ENCODE results near the gene TMEM26. TPM values are rescaled to one million over a fixed set of nuclear protein-coding genes. Genes with fewer than 3 reads are reported as not detected.

TMEM26 gene
- total RNA-seq, 1 donor from 2014 or later, result 1.0 TPM

- H3K4me3 Mint-ChIP-seq (ENCODE audit: unreplicated experiment), result no peak overlapping the region
- H3K27me3 Mint-ChIP-seq (ENCODE audit: low read depth), result no peaks in the 10 kb centered on the region
- no peaks in the 10 kb centered on the region for H3K36me3 Mint-ChIP-seq (ENCODE audit: low read depth)
- H3K9me3 Mint-ChIP-seq (ENCODE audit: low read depth), result no peaks in the 10 kb centered on the region
- H3K27ac Mint-ChIP-seq (ENCODE audit: unreplicated experiment), result no peak overlapping the region
- TF ChIP-seq CTCF (IDR thresholded peaks at IDR 0.05), result peak; percentile 7
- no peak for DNase-seq (ENCODE audit: low spot score)
- H3K4me1 Mint-ChIP-seq (ENCODE audit: low read depth), result peaks cover 21% of the 10 kb centered on the region
Observed at GRCh38 chr10:61465901-61466632, 12.9 kb upstream of the TMEM26 start.

GRCh38 chr10:61465171-61465496, 12.0 kb upstream of the TMEM26 start:
- H3K9me3 Mint-ChIP-seq (ENCODE audit: low read depth), result no peaks in the 10 kb centered on the region
- TF ChIP-seq CTCF (IDR thresholded peaks at IDR 0.05), result no peak
- no peaks in the 10 kb centered on the region for H3K36me3 Mint-ChIP-seq (ENCODE audit: low read depth)
- no peaks in the 10 kb centered on the region for H3K27me3 Mint-ChIP-seq (ENCODE audit: low read depth)
- DNase-seq (ENCODE audit: low spot score), result no peak
- no peak overlapping the region for H3K4me3 Mint-ChIP-seq (ENCODE audit: unreplicated experiment)
- no peak overlapping the region for H3K27ac Mint-ChIP-seq (ENCODE audit: unreplicated experiment)
- H3K4me1 Mint-ChIP-seq (ENCODE audit: low read depth), result peaks cover 21% of the 10 kb centered on the region

- Mint-ChIP-seq H3K27me3 (ENCODE audit: low read depth) (no peaks in the 10 kb centered on the region), H3K4me1 (ENCODE audit: low read depth) (peaks cover 21% of the 10 kb centered on the region)
Observed at GRCh38 chr10:61464461-61465170, 11.4 kb upstream of the TMEM26 start.

GRCh38 chr10:61463035-61463909, 10.1 kb upstream of the TMEM26 start:
- Mint-ChIP-seq H3K36me3 (ENCODE audit: low read depth) (no peaks in the 10 kb centered on the region), H3K27ac (ENCODE audit: unreplicated experiment) (peak overlapping the region; percentile 23), H3K4me3 (ENCODE audit: unreplicated experiment) (no peak overlapping the region), H3K9me3 (ENCODE audit: low read depth) (no peaks in the 10 kb centered on the region), H3K27me3 (ENCODE audit: low read depth) (no peaks in the 10 kb centered on the region), H3K4me1 (ENCODE audit: low read depth) (peaks cover 21% of the 10 kb centered on the region)
- no peak for DNase-seq (ENCODE audit: low spot score)
- no peak for TF ChIP-seq CTCF (IDR thresholded peaks at IDR 0.05)

More at GRCh38 chr10:61464461-61465170, 11.4 kb upstream of the TMEM26 start:
- TF ChIP-seq CTCF (IDR thresholded peaks at IDR 0.05), result no peak
- Mint-ChIP-seq H3K36me3 (ENCODE audit: low read depth) (no peaks in the 10 kb centered on the region), H3K27ac (ENCODE audit: unreplicated experiment) (no peak overlapping the region), H3K9me3 (ENCODE audit: low read depth) (no peaks in the 10 kb centered on the region), H3K4me3 (ENCODE audit: unreplicated experiment) (no peak overlapping the region)
- DNase-seq (ENCODE audit: low spot score), result no peak

GRCh38 chr10:61460835-61461234, 7.7 kb upstream of the TMEM26 start:
- H3K4me3 Mint-ChIP-seq (ENCODE audit: unreplicated experiment), result no peak overlapping the region
- TF ChIP-seq CTCF (IDR thresholded peaks at IDR 0.05), result no peak
- no peak for DNase-seq (ENCODE audit: low spot score)
- H3K9me3 Mint-ChIP-seq (ENCODE audit: low read depth), result no peaks in the 10 kb centered on the region
- H3K36me3 Mint-ChIP-seq (ENCODE audit: low read depth), result no peaks in the 10 kb centered on the region
- H3K27me3 Mint-ChIP-seq (ENCODE audit: low read depth), result peaks cover 4% of the 10 kb centered on the region
- H3K27ac Mint-ChIP-seq (ENCODE audit: unreplicated experiment), result no peak overlapping the region
- peaks cover 26% of the 10 kb centered on the region for H3K4me1 Mint-ChIP-seq (ENCODE audit: low read depth)
